Measurements from ENCODE around the gene COX6B2.

GRCh38 chr19:55402509-55402908, 48.0 kb upstream of the COX6B2 start:
- TF ChIP-seq CTCF (tag by site-specific recombination; IDR thresholded peaks at IDR 0.05) = no peak
- TF ChIP-seq INSM2 (tag by site-specific recombination; IDR thresholded peaks at IDR 0.05) = no peak
- no peak for TF ChIP-seq HOXA7 (CRISPR knock-in tag; IDR thresholded peaks at IDR 0.05; ENCODE audit: borderline replicate concordance)
- TF ChIP-seq ZBTB44 (tag by site-specific recombination; IDR thresholded peaks at IDR 0.05) = no peak
- no peak for TF ChIP-seq REST (tag by site-specific recombination; IDR thresholded peaks at IDR 0.05)
- no peak for TF ChIP-seq ZNF121 (tag by site-specific recombination; IDR thresholded peaks at IDR 0.05)
- no peak for TF ChIP-seq ZBTB49 (tag by site-specific recombination; IDR thresholded peaks at IDR 0.05; ENCODE audit: low read depth)

All from HEK293 (cell line).